Nephron (organoid): Measurements from ENCODE around the gene MAPKBP1.

ENCODE experiments used
- H3K27ac Mint-ChIP-seq, 3 experiments: 2 replicates each; pipeline ENCODE4 v1.8.0; 2020; ENCODE audit warnings: mixed read lengths in 3 of 3, mild to moderate bottlenecking in 2 of 3, moderate library complexity in 1 of 3
- H3K27me3 Mint-ChIP-seq: 2 replicates; pipeline ENCODE4 v1.8.0; 2021; ENCODE audit warnings: low read depth, mild to moderate bottlenecking, moderate library complexity, mixed read lengths
- H3K36me3 Mint-ChIP-seq: 2 replicates; pipeline ENCODE4 v1.8.0; 2020; ENCODE audit warnings: low read depth, mixed read lengths
- H3K4me1 Mint-ChIP-seq: 2 replicates; pipeline ENCODE4 v1.8.0; 2020; ENCODE audit warnings: mixed read lengths
- H3K4me3 Mint-ChIP-seq, 3 experiments: 2 replicates each; pipeline ENCODE4 v1.8.0; 2020; ENCODE audit warnings: mild to moderate bottlenecking in 3 of 3, mixed read lengths in 3 of 3, moderate library complexity in 2 of 3
- H3K9me3 Mint-ChIP-seq: 2 replicates; pipeline ENCODE4 v1.8.0; 2020; ENCODE audit warnings: mixed read lengths
- CTCF ChIP-seq, 3 experiments: fragments of 200-600 bp; sonication (generic); IDR thresholded peaks; one replicate each; pipeline ENCODE4 v1.5.0; 2021; ENCODE audit warnings: antibody characterized with exemption in 3 of 3; ENCODE audit not compliant: unreplicated experiment in 3 of 3

Gene MAPKBP1

GRCh38 chr15:41801185-41801584 is 26.9 kb downstream of the MAPKBP1 start:
- Mint-ChIP-seq H3K27ac (no peak overlapping the region), H3K36me3 (peaks cover 20% of the 10 kb centered on the region), H3K4me3 (no peak overlapping the region), H3K27me3 (no peaks in the 10 kb centered on the region), H3K9me3 (no peaks in the 10 kb centered on the region), H3K4me1 (peaks cover 29% of the 10 kb centered on the region)
- TF ChIP-seq CTCF (IDR thresholded peaks at IDR 0.05; ENCODE audit: unreplicated experiment in 3 of 3) = no peak

- TF ChIP-seq CTCF (IDR thresholded peaks at IDR 0.05; ENCODE audit: unreplicated experiment in 3 of 3) = no peak
Observed at GRCh38 chr15:41801850-41802455, 27.7 kb downstream of the MAPKBP1 start.

GRCh38 chr15:41804361-41804760 is 30.1 kb downstream of the MAPKBP1 start:
- no peaks in the 10 kb centered on the region for H3K27me3 Mint-ChIP-seq
- H3K4me1 Mint-ChIP-seq = peaks cover 6% of the 10 kb centered on the region
- TF ChIP-seq CTCF (IDR thresholded peaks at IDR 0.05; ENCODE audit: unreplicated experiment in 3 of 3) = no peak
- no peak overlapping the region for H3K4me3 Mint-ChIP-seq
- H3K9me3 Mint-ChIP-seq = no peaks in the 10 kb centered on the region
- H3K27ac Mint-ChIP-seq = peak overlapping the region in 1 of 3 experiments; percentile 7
- peaks cover 20% of the 10 kb centered on the region for H3K36me3 Mint-ChIP-seq

More at GRCh38 chr15:41801850-41802455, 27.7 kb downstream of the MAPKBP1 start:
- Mint-ChIP-seq H3K4me1 (peaks cover 21% of the 10 kb centered on the region), H3K36me3 (peaks cover 20% of the 10 kb centered on the region), H3K27ac (no peak overlapping the region), H3K4me3 (no peak overlapping the region), H3K27me3 (no peaks in the 10 kb centered on the region), H3K9me3 (no peaks in the 10 kb centered on the region)

- no peak overlapping the region for H3K27ac Mint-ChIP-seq
- H3K27me3 Mint-ChIP-seq = no peaks in the 10 kb centered on the region
- no peak for TF ChIP-seq CTCF (IDR thresholded peaks at IDR 0.05; ENCODE audit: unreplicated experiment in 3 of 3)
- peaks cover 6% of the 10 kb centered on the region for H3K4me1 Mint-ChIP-seq
- peaks cover 14% of the 10 kb centered on the region for H3K36me3 Mint-ChIP-seq
- H3K9me3 Mint-ChIP-seq = no peaks in the 10 kb centered on the region
- no peak overlapping the region for H3K4me3 Mint-ChIP-seq
Observed at GRCh38 chr15:41804916-41805666, 30.8 kb downstream of the MAPKBP1 start.

- H3K36me3 Mint-ChIP-seq = peaks cover 9% of the 10 kb centered on the region
- H3K4me1 Mint-ChIP-seq = peaks cover 6% of the 10 kb centered on the region
- H3K9me3 Mint-ChIP-seq = no peaks in the 10 kb centered on the region
- TF ChIP-seq CTCF (IDR thresholded peaks at IDR 0.05; ENCODE audit: unreplicated experiment in 3 of 3) = no peak
- no peaks in the 10 kb centered on the region for H3K27me3 Mint-ChIP-seq
- H3K27ac Mint-ChIP-seq = no peak overlapping the region
- H3K4me3 Mint-ChIP-seq = no peak overlapping the region
Observed at GRCh38 chr15:41805711-41806110, 31.4 kb downstream of the MAPKBP1 start.
